Measurements from ENCODE around the gene RFK.

The RFK gene

DNA sequence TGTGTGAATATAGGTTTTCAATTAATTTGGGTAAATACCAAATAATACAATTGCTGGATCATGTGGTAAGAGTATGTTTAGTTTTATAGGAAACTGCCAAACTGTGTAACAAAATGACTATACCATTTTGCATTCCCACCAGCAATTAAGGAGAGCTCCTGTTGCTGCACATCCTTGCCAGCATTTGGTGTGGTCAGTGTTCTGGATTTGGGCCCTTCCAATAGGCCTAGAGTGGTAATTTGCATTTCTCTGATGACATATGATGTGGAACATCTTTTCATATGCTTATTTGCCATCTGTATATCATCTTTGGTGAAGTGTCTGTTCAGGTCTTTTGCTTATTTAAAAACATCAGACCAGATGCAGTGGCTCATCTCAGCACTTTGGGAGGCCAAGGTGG is 11.6 kb upstream of the RFK start:
- TF ChIP-seq, protein P1, sequence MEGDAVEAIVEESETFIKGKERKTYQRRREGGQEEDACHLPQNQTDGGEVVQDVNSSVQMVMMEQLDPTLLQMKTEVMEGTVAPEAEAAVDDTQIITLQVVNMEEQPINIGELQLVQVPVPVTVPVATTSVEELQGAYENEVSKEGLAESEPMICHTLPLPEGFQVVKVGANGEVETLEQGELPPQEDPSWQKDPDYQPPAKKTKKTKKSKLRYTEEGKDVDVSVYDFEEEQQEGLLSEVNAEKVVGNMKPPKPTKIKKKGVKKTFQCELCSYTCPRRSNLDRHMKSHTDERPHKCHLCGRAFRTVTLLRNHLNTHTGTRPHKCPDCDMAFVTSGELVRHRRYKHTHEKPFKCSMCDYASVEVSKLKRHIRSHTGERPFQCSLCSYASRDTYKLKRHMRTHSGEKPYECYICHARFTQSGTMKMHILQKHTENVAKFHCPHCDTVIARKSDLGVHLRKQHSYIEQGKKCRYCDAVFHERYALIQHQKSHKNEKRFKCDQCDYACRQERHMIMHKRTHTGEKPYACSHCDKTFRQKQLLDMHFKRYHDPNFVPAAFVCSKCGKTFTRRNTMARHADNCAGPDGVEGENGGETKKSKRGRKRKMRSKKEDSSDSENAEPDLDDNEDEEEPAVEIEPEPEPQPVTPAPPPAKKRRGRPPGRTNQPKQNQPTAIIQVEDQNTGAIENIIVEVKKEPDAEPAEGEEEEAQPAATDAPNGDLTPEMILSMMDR (conservative IDR thresholded peaks at IDR 0.05; ENCODE audit: low read depth, low read length), result no peak
- H3K4me3 ChIP-seq (ENCODE audit: low read depth, low read length), result no peak overlapping the region
- DNase-seq (ENCODE audit: low read depth), result no peak

DNA sequence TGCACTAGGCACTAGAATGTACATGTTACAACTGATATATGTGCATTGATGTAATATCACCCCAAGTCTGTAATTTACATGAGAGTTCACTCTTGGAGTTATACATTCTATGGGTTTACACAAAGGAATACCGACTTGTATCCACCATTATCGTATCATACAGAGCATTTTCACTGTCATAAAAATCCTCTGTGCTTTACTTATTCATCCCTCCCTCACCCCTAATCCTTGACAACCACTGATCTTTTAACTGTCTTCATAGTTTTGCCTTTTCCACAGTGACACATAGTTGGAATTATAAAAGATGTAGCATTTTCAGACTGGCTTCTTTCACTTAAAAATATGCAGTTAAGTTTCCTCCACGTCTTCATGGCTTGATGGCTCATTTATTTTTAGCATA is 11.1 kb upstream of the RFK start:
- no peak for DNase-seq (ENCODE audit: low read depth)
- TF ChIP-seq, protein P1 (conservative IDR thresholded peaks at IDR 0.05; ENCODE audit: low read depth, low read length), result no peak

DNA sequence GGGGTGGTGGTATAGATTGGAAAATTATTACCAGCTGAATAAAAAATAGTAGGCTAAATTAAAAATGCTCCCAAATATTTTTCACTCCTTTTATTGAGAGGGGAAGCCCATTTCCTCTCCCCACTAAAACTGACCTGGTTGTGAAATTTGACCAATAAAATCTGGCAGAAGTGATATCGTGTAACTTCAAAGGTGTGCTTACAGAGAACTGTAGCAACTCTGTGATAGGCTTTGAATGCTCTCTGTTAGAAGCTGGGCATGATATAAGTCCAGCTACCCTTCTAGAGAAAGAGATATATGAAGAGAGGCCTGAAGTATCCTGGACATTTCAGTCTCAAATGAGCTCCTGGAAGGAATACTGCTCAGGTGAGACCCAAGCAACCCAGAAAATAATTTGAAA is 10.2 kb upstream of the RFK start:
- H3K4me3 ChIP-seq (ENCODE audit: low read depth, low read length), result no peak overlapping the region
- DNase-seq (ENCODE audit: low read depth), result no peak
- TF ChIP-seq, protein P1 (conservative IDR thresholded peaks at IDR 0.05; ENCODE audit: low read depth, low read length), result no peak

More for the DNA sequence above, 11.1 kb upstream of the RFK start:
- H3K4me3 ChIP-seq (ENCODE audit: low read depth, low read length), result no peak overlapping the region

DNA sequence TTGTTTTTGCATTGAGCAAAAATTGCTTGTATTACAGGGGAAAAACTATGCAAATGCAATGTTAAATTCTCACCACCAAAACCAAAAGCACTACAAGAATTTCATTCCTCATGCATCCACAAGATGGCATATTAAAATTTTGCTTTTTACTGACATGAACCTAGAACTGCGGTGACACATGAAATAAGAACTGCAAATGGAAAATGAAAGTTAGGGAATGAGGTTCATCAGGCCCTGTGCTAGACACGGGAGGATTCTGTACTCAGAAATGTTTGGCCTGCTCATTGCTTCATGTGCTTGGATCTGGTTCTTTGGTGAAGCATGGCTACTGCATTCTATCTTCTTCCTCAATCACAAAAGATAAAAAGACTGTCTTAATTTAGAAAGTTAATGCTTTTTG is 9.1 kb upstream of the RFK start:
- TF ChIP-seq, protein P1 (conservative IDR thresholded peaks at IDR 0.05; ENCODE audit: low read depth, low read length), result peak; percentile 61
- H3K4me3 ChIP-seq (ENCODE audit: low read depth, low read length), result no peak overlapping the region
- DNase-seq (ENCODE audit: low read depth), result peak; percentile 94

DNA sequence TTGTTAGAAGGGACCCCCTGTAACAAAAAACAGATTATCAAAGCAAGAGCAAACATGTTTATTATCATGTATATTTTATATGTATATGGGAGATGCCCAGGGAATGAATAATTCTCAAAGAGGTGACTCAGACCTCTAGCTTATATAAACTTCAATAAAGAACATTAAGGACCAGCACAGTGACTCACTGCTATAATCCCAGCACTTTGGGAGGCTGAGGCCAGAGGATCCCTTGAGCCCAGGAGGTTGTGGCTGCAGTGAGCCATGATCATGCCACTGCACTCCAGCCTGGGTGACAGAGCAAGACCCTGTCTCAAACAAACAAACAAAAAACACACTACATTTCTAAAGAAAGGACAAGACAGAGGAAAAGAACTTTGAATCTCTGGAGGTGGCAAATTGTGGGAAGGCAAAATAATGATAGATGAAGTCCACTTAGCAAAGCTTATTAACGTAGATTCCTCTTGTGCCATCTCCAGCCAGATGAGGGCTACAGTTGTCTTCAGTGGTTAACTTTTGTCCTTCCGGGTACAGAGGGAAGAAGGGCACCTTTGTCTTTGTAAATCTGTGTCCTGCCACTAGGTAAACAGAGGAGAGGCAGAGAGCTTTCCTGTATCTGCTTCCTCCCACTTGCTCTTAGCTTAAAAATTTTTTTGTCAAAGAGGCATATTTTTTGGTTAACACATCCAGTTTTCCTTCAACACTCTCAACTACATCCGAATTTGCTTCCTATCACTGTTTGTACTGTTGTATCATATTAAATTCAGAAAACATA is 7.5 kb upstream of the RFK start:
- DNase-seq (ENCODE audit: low read depth), result no peak
- TF ChIP-seq, protein P1 (conservative IDR thresholded peaks at IDR 0.05; ENCODE audit: low read depth, low read length), result no peak
- H3K4me3 ChIP-seq (ENCODE audit: low read depth, low read length), result no peak overlapping the region

DNA sequence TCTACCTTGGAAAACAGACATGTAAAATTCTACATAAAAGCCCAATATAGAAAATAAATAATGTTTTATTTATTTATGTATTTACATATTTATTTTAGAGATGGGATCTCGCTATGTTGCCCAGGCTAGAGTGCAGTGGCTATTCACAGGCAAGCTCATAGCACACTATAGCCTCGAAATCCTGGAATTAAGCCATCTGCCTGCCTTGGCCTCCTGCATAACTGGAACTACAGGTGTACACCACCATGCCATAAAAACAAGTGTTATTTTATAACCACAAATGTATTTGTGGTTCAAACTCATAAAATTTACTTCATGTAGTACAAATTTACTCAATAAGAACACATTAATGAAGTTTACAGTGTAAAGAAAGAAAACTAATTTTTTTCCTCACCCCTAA is 7.0 kb upstream of the RFK start:
- no peak overlapping the region for H3K4me3 ChIP-seq (ENCODE audit: low read depth, low read length)
- TF ChIP-seq, protein P1 (conservative IDR thresholded peaks at IDR 0.05; ENCODE audit: low read depth, low read length), result no peak
- DNase-seq (ENCODE audit: low read depth), result no peak

DNA sequence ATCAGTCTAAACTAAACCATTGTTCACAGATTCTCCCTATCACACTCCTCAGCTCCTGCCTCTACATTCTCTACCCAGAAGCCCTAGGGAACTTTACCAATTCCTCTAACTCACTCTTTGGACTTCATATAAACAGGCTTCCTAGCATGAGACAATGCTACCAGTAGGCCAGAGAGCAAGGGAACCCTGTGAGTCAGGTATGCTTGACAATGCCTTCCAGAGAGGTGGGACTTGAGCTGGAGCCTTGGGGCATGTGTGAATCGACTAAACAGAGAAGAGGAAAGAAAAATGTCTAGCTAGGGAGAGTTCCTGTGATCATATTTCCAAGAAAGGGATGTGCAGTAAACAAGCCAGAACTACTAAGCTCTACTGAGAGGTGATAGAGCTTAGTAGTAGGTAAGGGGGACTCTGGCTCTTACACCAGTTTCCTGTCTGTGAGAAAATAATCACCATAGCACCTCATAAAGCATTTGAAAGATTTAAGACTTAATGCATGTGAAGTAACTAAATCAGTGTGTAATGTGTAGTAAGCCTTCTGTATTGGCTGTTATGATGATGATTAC is 6.4 kb upstream of the RFK start:
- no peak overlapping the region for H3K4me3 ChIP-seq (ENCODE audit: low read depth, low read length)
- TF ChIP-seq, protein P1 (conservative IDR thresholded peaks at IDR 0.05; ENCODE audit: low read depth, low read length), result no peak
- DNase-seq (ENCODE audit: low read depth), result no peak
